Measurements from ENCODE around the gene ILRUN. TPM values are rescaled to one million over a fixed set of nuclear protein-coding genes. Genes with fewer than 3 reads are reported as not detected.

Gene ILRUN
- total and polyA plus RNA-seq, 7 donors, result 89.4 to 312 (median 175) TPM

DNA sequence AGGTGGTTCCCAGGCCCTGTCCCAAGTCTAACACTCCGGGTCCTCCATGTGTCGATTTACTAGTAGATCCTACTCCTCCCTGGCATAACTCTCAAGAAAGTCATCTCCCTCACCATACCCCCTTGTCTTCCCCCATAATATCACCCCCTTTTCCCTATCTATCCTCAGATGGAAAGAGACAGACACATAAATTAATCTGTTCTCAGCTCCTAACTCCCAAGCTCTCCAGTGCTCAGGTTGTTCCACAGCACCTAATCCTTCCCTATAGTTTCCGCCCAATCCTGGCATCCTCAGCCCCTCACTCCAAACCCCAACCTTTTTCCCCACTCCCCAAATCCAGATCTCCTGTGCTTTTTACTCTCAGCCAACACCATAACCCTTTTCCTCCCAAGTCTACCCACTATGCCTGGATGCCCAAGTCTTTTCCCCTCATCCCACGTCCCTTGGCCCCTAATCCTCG is 808 bp downstream of the ILRUN start:
- TF ChIP-seq, protein P1, sequence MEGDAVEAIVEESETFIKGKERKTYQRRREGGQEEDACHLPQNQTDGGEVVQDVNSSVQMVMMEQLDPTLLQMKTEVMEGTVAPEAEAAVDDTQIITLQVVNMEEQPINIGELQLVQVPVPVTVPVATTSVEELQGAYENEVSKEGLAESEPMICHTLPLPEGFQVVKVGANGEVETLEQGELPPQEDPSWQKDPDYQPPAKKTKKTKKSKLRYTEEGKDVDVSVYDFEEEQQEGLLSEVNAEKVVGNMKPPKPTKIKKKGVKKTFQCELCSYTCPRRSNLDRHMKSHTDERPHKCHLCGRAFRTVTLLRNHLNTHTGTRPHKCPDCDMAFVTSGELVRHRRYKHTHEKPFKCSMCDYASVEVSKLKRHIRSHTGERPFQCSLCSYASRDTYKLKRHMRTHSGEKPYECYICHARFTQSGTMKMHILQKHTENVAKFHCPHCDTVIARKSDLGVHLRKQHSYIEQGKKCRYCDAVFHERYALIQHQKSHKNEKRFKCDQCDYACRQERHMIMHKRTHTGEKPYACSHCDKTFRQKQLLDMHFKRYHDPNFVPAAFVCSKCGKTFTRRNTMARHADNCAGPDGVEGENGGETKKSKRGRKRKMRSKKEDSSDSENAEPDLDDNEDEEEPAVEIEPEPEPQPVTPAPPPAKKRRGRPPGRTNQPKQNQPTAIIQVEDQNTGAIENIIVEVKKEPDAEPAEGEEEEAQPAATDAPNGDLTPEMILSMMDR (IDR thresholded peaks at IDR 0.05), result no peak
- WGBS, 3 donors, result 6 to 9% (median 6%) methylated on average over 5 of the region's 5 CpGs
- intact Hi-C loops (cut with DNase I), result loop anchor here (2.0 to 10.0 kb wide), 7 partner anchors 33 to 759 kb away; partner anchors contain the start of genes SNRPC (in 2 of the 2) and FANCE (in 1 of the 2)

DNA sequence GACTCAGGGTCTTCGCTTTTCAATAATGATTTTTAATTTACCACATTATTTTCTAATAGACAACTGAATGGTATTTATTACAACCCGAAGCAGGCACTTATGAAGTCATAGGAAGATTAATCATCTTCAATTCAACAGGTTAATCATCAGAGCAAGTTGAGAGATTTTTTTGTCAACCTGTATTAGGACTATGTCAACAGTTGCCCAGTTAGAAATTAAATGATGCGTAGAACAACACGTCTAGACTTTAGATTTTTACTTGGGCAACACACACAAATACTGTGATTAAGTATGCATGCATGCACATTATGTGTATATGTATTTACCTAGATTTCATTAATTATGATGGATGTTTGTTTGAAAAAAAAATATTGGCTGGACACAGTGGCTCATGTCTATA is 4.3 kb downstream of the ILRUN start:
- H3K4me3 ChIP-seq, result peak overlapping the region; percentile 5
- ATAC-seq (no peak), DNase-seq (no peak)
- no peaks in the 10 kb centered on the region for H3K27me3 ChIP-seq (ENCODE audit: insufficient read depth in 3 of 3, low read length in 2 of 3)
- H3K36me3 ChIP-seq (ENCODE audit: insufficient read depth in 1 of 2, low read depth in 1 of 2), result no peaks in the 10 kb centered on the region
- TF ChIP-seq, protein P1 (IDR thresholded peaks at IDR 0.05), result no peak
- intact Hi-C loops (cut with DNase I), result loop anchor here in 1 of 2 donors (10.0 kb wide), 2 partner anchors 47 to 763 kb away; partner anchors contain the start of gene FANCE
- no peaks in the 10 kb centered on the region for H3K9me3 ChIP-seq
- 84 to 91% (median 89%) methylated on average over 4 of the region's 4 CpGs for WGBS, 3 donors
- H3K4me1 ChIP-seq, result peaks cover 65% of the 10 kb centered on the region
- H3K27ac ChIP-seq, result peak overlapping the region; percentile 96

More for the DNA sequence above, 808 bp downstream of the ILRUN start:
- H3K4me1 ChIP-seq, result peaks cover 43% of the 10 kb centered on the region
- peak overlapping the region; percentile 96 for H3K27ac ChIP-seq
- no peaks in the 10 kb centered on the region for H3K36me3 ChIP-seq (ENCODE audit: insufficient read depth in 1 of 2, low read depth in 1 of 2)
- H3K9me3 ChIP-seq, result no peaks in the 10 kb centered on the region
- no peak for DNase-seq
- ATAC-seq, result peak in 1 of 4 donors; percentile 3
- H3K4me3 ChIP-seq, result peak overlapping the region; percentile 99
- no peaks in the 10 kb centered on the region for H3K27me3 ChIP-seq (ENCODE audit: insufficient read depth in 3 of 3, low read length in 2 of 3)

DNA sequence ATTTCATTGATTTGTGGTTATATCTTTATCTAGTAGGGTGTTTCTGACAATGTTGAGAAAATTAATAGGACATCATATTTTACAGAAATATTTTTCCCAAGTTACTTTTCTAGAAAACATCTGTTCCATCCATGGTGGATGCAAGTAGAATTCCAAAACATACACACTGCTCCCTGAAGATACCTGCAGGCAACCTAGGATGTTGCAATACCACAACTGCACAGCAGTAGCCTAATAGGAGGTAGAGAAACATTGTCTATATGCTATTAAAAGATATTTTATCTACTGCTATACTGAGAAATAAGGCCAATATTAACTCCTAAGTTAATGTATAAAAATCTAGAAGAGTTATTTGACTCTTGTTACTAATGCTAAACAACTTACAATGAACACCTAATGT is 6.8 kb downstream of the ILRUN start:
- ATAC-seq (no peak), DNase-seq (no peak)
- Histone ChIP-seq H3K36me3 (ENCODE audit: insufficient read depth in 1 of 2, low read depth in 1 of 2) (no peaks in the 10 kb centered on the region), H3K4me1 (peaks cover 67% of the 10 kb centered on the region), H3K27me3 (ENCODE audit: insufficient read depth in 3 of 3, low read length in 2 of 3) (no peaks in the 10 kb centered on the region), H3K27ac (no peak overlapping the region), H3K4me3 (no peak overlapping the region), H3K9me3 (no peaks in the 10 kb centered on the region)
- TF ChIP-seq, protein P1 (IDR thresholded peaks at IDR 0.05), result no peak
- intact Hi-C loops (cut with DNase I), result loop anchor here in 1 of 2 donors (10.0 kb wide), 2 partner anchors 45 to 765 kb away; partner anchors contain the start of gene FANCE

DNA sequence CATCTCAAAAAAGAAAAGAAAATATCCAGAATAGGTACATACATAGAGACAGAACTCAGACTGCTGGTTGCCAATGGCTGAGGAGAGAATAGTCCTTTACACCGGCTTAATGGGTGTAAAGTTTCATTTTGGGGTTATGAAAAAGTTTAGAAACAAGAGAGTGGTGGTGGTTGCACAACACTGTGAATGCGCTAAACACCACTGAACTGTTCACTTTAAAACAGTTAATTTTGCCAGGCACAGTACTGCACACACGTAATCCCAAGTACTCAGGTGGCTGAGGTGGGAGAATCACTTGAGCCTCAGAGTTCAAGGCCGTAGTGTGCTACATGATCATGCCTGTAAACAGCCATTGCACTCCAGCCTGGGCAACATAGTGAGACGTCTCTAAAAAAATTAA is 7.6 kb downstream of the ILRUN start:
- 37 to 65% (median 38%) methylated on average over 5 of the region's 5 CpGs for WGBS, 3 donors
- H3K4me1 ChIP-seq, result peaks cover 61% of the 10 kb centered on the region

More for the DNA sequence above, 7.6 kb downstream of the ILRUN start:
- no peaks in the 10 kb centered on the region for H3K9me3 ChIP-seq
- DNase-seq, result no peak
- peak overlapping the region; percentile 47 for H3K27ac ChIP-seq
- ATAC-seq, result peak; percentile 44 to 80 (median 64)
- intact Hi-C loops (cut with DNase I), result no loop called here
- TF ChIP-seq, protein P1 (IDR thresholded peaks at IDR 0.05), result no peak
- no peak overlapping the region for H3K4me3 ChIP-seq
- no peaks in the 10 kb centered on the region for H3K27me3 ChIP-seq (ENCODE audit: insufficient read depth in 3 of 3, low read length in 2 of 3)
- no peaks in the 10 kb centered on the region for H3K36me3 ChIP-seq (ENCODE audit: insufficient read depth in 1 of 2, low read depth in 1 of 2)

All from psoas muscle (tissue), 8 donors.